A673 (cell line): ENCODE measurements around the gene SLC25A36. TPM values are rescaled to one million over a fixed set of nuclear protein-coding genes. Genes with fewer than 3 reads are reported as not detected.

ENCODE experiments used
- BruUV-seq: library from RNA; stranded (reverse); fragments of 400-500 nt; replicated peaks from 2 replicates; lab custom pipeline; 2021; lab: Mats Ljungman, UMichigan
- CTCF ChIA-PET: fragments of 300-600 bp; sonication (Branson Sonifier 250); formaldehyde crosslinking; loops from one replicate; lab custom pipeline; 2022; ENCODE audit warnings: antibody characterized with exemption; lab: Charles Lee
- POLR2A ChIA-PET: fragments of 300-600 bp; sonication (Branson Sonifier 250); formaldehyde crosslinking; loops from one replicate; lab custom pipeline; 2022; ENCODE audit warnings: antibody characterized with exemption; ENCODE audit not compliant: low non-redundant PET; lab: Charles Lee
- DNase-seq: peaks from one replicate; pipeline ENCODE4 v3.0.0-alpha.2; 2015; ENCODE audit warnings: low spot score
- H3K27ac ChIP-seq: fragments of 200-600 bp; sonication (generic); 2 replicates; pipeline ENCODE4 v1.5.1; 2016; ENCODE audit warnings: mixed run types, low read depth, mild to moderate bottlenecking, mixed read lengths, antibody characterized with exemption, low read length; ENCODE audit not compliant: poor library complexity, severe bottlenecking
- H3K27me3 ChIP-seq: fragments of 200-600 bp; sonication (generic); replicated peaks from 2 replicates; pipeline ENCODE4 v1.6.1; 2017; ENCODE audit warnings: mixed run types, low read depth, mild to moderate bottlenecking, mixed read lengths, antibody characterized with exemption, low read length; ENCODE audit not compliant: insufficient read depth, poor library complexity
- H3K36me3 ChIP-seq: fragments of 200-600 bp; sonication (generic); 2 replicates; pipeline ENCODE4 v1.6.1; 2016; ENCODE audit warnings: mixed run types, mild to moderate bottlenecking, mixed read lengths, antibody characterized with exemption, low read length; ENCODE audit not compliant: insufficient read depth, poor library complexity, severe bottlenecking
- H3K4me1 ChIP-seq: fragments of 200-600 bp; sonication (generic); 2 replicates; pipeline ENCODE4 v1.6.1; 2017; ENCODE audit warnings: mixed run types, mild to moderate bottlenecking, mixed read lengths, antibody characterized with exemption, low read length; ENCODE audit not compliant: insufficient read depth, poor library complexity, severe bottlenecking
- H3K4me3 ChIP-seq: fragments of 200-600 bp; sonication (generic); 2 replicates; pipeline ENCODE4 v1.5.1; 2016; ENCODE audit warnings: low read depth, mixed run types, mild to moderate bottlenecking, mixed read lengths, low read length; ENCODE audit not compliant: poor library complexity, severe bottlenecking
- H3K9me3 ChIP-seq: fragments of 200-600 bp; sonication (generic); 2 replicates; pipeline ENCODE4 v1.6.1; 2016; ENCODE audit warnings: mixed run types, low read depth, mild to moderate bottlenecking, mixed read lengths, antibody characterized with exemption, low read length; ENCODE audit not compliant: poor library complexity, severe bottlenecking
- CTCF ChIP-seq: fragments of 300-800, 200-600 bp; sonication (generic); conservative IDR thresholded peaks from 2 replicates; pipeline ENCODE4 v1.5.1; 2017; ENCODE audit warnings: low read depth, mild to moderate bottlenecking, antibody characterized with exemption, low read length, moderate library complexity, mixed read lengths
- EZH2 ChIP-seq: fragments of 200-600 bp; sonication (generic); IDR thresholded peaks from 2 replicates; pipeline ENCODE4 v1.6.1; 2017; ENCODE audit warnings: borderline replicate concordance, low read depth, mild to moderate bottlenecking, mixed read lengths, antibody characterized with exemption, low read length; ENCODE audit not compliant: poor library complexity, severe bottlenecking
- intact Hi-C: fragments of 100-400 bp; cut with micrococcal nuclease; formaldehyde crosslinking; loops from one replicate; pipeline ENCODE4 v1.10.0; 2022; ENCODE audit not compliant: unreplicated experiment
- total RNA-seq: library from RNA; stranded (reverse); gene quantifications from 2 replicates; pipeline ENCODE4 v1.2.3, GENCODE V29; 2021

Gene SLC25A36
- total RNA-seq, 1 experiment from 2014 or later, result 43.5 TPM

- TF ChIP-seq EZH2, result no peak
- no peak for TF ChIP-seq CTCF
- Histone ChIP-seq H3K36me3 (no peaks in the 10 kb centered on the region), H3K27me3 (peaks cover 22% of the 10 kb centered on the region), H3K4me1 (no peaks in the 10 kb centered on the region), H3K27ac (no peak overlapping the region), H3K9me3 (no peaks in the 10 kb centered on the region), H3K4me3 (no peak overlapping the region)
- intact Hi-C loops, result no loop called here
- DNase-seq, result no peak
- ChIA-PET CTCF (no interaction called here), POLR2A (no interaction called here)
- BruUV-seq, result no TSS peak
Measured at GRCh38 chr3:140924097-140924873, 17.4 kb upstream of the SLC25A36 start.

GRCh38 chr3:140927279-140928069, 14.2 kb upstream of the SLC25A36 start:
- Histone ChIP-seq H3K36me3 (no peaks in the 10 kb centered on the region), H3K9me3 (no peaks in the 10 kb centered on the region), H3K27me3 (peaks cover 20% of the 10 kb centered on the region), H3K27ac (no peak overlapping the region), H3K4me1 (no peaks in the 10 kb centered on the region), H3K4me3 (no peak overlapping the region)
- ChIA-PET CTCF (no interaction called here), POLR2A (no interaction called here)
- TF ChIP-seq EZH2 (no peak), CTCF (no peak)
- intact Hi-C loops, result no loop called here
- BruUV-seq, result no TSS peak
- no peak for DNase-seq

GRCh38 chr3:140929446-140929845, 12.2 kb upstream of the SLC25A36 start:
- intact Hi-C loops, result no loop called here
- peaks cover 23% of the 10 kb centered on the region for H3K27me3 ChIP-seq
- H3K36me3 ChIP-seq, result no peaks in the 10 kb centered on the region
- no peaks in the 10 kb centered on the region for H3K9me3 ChIP-seq
- no peak overlapping the region for H3K4me3 ChIP-seq
- POLR2A ChIA-PET, result no interaction called here
- no peak overlapping the region for H3K27ac ChIP-seq
- no peaks in the 10 kb centered on the region for H3K4me1 ChIP-seq
- no TSS peak for BruUV-seq
- no peak for DNase-seq
- TF ChIP-seq CTCF, result no peak
- no peak for TF ChIP-seq EZH2
- CTCF ChIA-PET, result no interaction called here
